Kidney (tissue), 14 donors: Measurements from ENCODE around the gene DNAH17. TPM values are rescaled to one million over a fixed set of nuclear protein-coding genes. Genes with fewer than 3 reads are reported as not detected.
A peak's percentile ranks its signal among the peaks of the same experiment; 100 is the strongest.

Source experiments
- DNase-seq, 5 donors: peaks; one replicate each; pipeline ENCODE4 v3.0.0-alpha.2; 2013 to 2020
- FAIRE-seq: peaks from 2 replicates; lab custom pipeline; 2012; peaks lifted over from hg19 to GRCh38; lab: Jason Lieb, UNC
- H3K27ac ChIP-seq, 2 donors: one replicate each; pipeline ENCODE4 v1.7.0; 2013; ENCODE audit warnings: low read depth in 2 of 2, low read length in 2 of 2, inconsistent platforms in 1 of 2
- H3K27me3 ChIP-seq: one replicate; pipeline ENCODE4 v1.7.1; 2013; ENCODE audit warnings: low read length, inconsistent platforms; ENCODE audit not compliant: control insufficient read depth, insufficient read depth
- H3K36me3 ChIP-seq, 3 donors: one replicate each; pipeline versions ENCODE4 v1.7.0 to v1.7.1; 2013; ENCODE audit warnings: low read length in 3 of 3, control low read depth in 1 of 3, inconsistent platforms in 1 of 3; ENCODE audit not compliant: insufficient read depth in 3 of 3, control insufficient read depth in 2 of 3
- H3K4me1 ChIP-seq, 3 donors: one replicate each; pipeline versions ENCODE4 v1.7.0 to v1.7.1; 2013; ENCODE audit warnings: low read length in 3 of 3, inconsistent platforms in 1 of 3, low read depth in 1 of 3; ENCODE audit not compliant: control insufficient read depth in 2 of 3, insufficient read depth in 2 of 3
- H3K4me3 ChIP-seq, 3 donors: one replicate each; pipeline versions ENCODE4 v1.7.0 to v1.8.1; 2013; ENCODE audit warnings: low read length in 3 of 3, control low read depth in 1 of 3, inconsistent platforms in 1 of 3
- H3K9ac ChIP-seq, 3 donors: one replicate each; pipeline versions ENCODE4 v1.7.0 to v1.7.1; 2013; ENCODE audit warnings: low read length in 3 of 3, control low read depth in 1 of 3, inconsistent platforms in 1 of 3
- H3K9me3 ChIP-seq, 3 donors: one replicate each; pipeline versions ENCODE4 v1.7.0 to v1.7.1; 2013; ENCODE audit warnings: low read length in 3 of 3, control low read depth in 1 of 3, inconsistent platforms in 1 of 3; ENCODE audit not compliant: control insufficient read depth in 2 of 3, insufficient read depth in 1 of 3
- intact Hi-C: fragments of 100-400 bp; cut with DNase I; formaldehyde crosslinking; loops from one replicate; pipeline ENCODE4 v1.11.1; 2022
- polyA plus RNA-seq: library from polyadenylated mRNA; stranded (reverse); fragments of 350-450 nt; fragmentation: Illumina TruSeq; extraction: RNeasy Lipid Tissue Mini Kit (QIAGEN cat#74804); gene quantifications from one replicate; pipeline ENCODE4 v1.2.3, GENCODE V29; 2014; ENCODE audit warnings: low read depth, low replicate concordance; ENCODE audit not compliant: insufficient read depth
- total RNA-seq: library from RNA; stranded (reverse); fragmentation: NEBNext Ultra II Directional; extraction: Animal tissue kit (Norgen Biotek cat#: 25700); gene quantifications from one replicate; pipeline ENCODE4 v1.2.1, GENCODE V29; 2021
- TF ChIP-seq, protein P1 (sequence below): IDR thresholded peaks from 3 replicates; pipeline ENCODE4 v1.5.1; 2012; ENCODE audit warnings: mild to moderate bottlenecking, moderate library complexity, borderline replicate concordance; ENCODE audit not compliant: insufficient read depth; ENCODE audit errors: extremely low read depth
- donor health status: control.
- donor health status: control.
- donor health status: control.
- donor health status: control.
- donor health status: control.
- donor health status: DM: yes; HTN: yes; CAD: no.
- donor health status: Normal renal cell carcinoma (clear cell type).

The DNAH17 gene
- total and polyA plus RNA-seq, 2 donors from 2014 or later: 0.09 to 0.17 TPM

DNA sequence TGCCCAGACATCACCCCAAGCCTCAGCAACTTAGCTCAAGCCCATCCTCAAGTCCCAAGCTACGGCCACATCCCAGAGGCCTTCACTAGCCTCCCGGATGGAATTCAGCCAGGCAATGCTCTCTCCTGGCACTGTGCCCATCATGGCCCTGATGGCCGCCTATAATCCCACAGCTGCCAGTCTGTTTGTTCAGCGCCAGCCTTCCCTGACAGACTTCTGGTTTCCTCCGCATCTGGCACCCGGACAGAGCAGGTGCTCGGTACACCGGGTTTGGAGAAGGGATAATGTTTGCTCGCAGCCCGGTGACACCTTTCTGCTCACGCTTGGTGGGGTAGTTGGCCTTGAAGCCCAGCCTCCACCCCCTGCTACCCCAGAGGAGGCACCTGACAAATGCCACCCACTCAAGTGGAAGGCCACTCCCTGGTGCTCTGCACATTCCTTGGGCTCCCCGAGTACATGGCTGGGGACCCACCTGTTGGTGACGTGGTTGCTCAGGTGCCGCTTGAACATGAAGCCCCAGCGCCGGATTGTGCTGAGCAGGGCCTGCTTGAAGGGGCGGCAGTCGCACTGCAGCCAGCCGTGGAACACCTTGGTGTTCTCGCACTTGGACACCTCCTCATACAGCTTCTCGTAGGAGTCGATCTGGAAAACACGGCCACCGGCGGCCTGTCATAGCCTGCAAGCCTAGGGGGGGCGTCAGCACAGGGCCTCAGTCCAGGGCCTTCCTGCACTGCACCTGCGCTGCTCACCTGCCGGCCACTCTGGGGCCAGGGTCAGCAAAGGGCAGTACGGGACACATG is 47.1 kb downstream of the DNAH17 start:
- DNase-seq: peak in 1 of 5 donors; percentile 65
- intact Hi-C loops: no loop called here
- no peak for FAIRE-seq
- Histone ChIP-seq H3K9ac (no peak overlapping the region), H3K9me3 (no peaks in the 10 kb centered on the region), H3K4me3 (no peak overlapping the region), H3K36me3 (no peaks in the 10 kb centered on the region), H3K27ac (no peak overlapping the region), H3K27me3 (no peaks in the 10 kb centered on the region), H3K4me1 (no peaks in the 10 kb centered on the region)
- TF ChIP-seq, protein P1, sequence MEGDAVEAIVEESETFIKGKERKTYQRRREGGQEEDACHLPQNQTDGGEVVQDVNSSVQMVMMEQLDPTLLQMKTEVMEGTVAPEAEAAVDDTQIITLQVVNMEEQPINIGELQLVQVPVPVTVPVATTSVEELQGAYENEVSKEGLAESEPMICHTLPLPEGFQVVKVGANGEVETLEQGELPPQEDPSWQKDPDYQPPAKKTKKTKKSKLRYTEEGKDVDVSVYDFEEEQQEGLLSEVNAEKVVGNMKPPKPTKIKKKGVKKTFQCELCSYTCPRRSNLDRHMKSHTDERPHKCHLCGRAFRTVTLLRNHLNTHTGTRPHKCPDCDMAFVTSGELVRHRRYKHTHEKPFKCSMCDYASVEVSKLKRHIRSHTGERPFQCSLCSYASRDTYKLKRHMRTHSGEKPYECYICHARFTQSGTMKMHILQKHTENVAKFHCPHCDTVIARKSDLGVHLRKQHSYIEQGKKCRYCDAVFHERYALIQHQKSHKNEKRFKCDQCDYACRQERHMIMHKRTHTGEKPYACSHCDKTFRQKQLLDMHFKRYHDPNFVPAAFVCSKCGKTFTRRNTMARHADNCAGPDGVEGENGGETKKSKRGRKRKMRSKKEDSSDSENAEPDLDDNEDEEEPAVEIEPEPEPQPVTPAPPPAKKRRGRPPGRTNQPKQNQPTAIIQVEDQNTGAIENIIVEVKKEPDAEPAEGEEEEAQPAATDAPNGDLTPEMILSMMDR: no peak

DNA sequence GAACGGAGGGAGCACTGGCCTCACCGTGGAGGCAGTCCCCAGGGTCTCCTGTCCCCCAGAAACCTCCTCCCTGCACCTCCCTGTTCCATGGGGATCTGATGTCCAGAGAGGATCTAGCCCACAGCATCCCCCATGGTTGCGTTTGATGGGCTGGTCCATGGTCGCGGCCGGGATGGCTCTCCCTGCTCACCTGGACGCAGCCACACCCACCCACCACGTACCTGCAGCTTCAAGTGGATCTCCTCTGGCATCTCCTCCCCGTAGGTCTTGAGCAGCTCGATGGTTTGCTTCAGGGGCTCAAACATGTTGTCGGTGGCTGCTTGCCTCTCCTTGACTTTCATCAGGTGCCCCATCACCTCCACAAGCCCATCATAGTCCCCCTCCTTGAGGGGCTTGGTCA is 47.9 kb downstream of the DNAH17 start:
- H3K9ac ChIP-seq: no peak overlapping the region
- DNase-seq (peak in 2 of 5 donors; percentile 22 to 39), FAIRE-seq (no peak)
- no peaks in the 10 kb centered on the region for H3K9me3 ChIP-seq
- no peaks in the 10 kb centered on the region for H3K27me3 ChIP-seq
- H3K4me3 ChIP-seq: no peak overlapping the region
- H3K27ac ChIP-seq: no peak overlapping the region
- H3K36me3 ChIP-seq: no peaks in the 10 kb centered on the region
- no peaks in the 10 kb centered on the region for H3K4me1 ChIP-seq
- intact Hi-C loops: no loop called here
- TF ChIP-seq, protein P1: no peak

DNA sequence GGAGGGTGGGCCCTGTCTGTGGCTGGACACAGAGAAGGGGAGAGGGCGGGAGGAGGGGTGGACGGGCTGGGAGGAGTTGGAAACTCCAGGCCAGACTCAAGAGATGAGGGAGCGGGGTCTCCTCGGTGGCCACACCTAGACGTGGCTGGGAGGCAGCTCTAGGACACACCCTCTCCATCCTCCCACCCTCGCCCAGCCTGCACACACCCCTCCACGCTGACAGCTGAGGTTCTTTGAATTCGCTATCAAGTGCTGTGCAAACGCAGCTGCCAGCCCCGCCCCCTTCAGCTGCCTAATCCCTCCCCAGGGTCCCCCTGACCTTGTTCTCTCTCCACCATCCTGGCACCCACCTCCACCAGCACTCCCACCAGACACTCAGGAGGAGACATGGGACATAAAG is 48.7 kb downstream of the DNAH17 start:
- no peaks in the 10 kb centered on the region for H3K36me3 ChIP-seq
- H3K9me3 ChIP-seq: no peaks in the 10 kb centered on the region
- H3K4me3 ChIP-seq: no peak overlapping the region
- DNase-seq (peak in 2 of 5 donors; percentile 30 to 52), FAIRE-seq (no peak)
- TF ChIP-seq, protein P1: no peak
- no peak overlapping the region for H3K27ac ChIP-seq
- no peaks in the 10 kb centered on the region for H3K27me3 ChIP-seq
- intact Hi-C loops: no loop called here
- no peak overlapping the region for H3K9ac ChIP-seq
- no peaks in the 10 kb centered on the region for H3K4me1 ChIP-seq

DNA sequence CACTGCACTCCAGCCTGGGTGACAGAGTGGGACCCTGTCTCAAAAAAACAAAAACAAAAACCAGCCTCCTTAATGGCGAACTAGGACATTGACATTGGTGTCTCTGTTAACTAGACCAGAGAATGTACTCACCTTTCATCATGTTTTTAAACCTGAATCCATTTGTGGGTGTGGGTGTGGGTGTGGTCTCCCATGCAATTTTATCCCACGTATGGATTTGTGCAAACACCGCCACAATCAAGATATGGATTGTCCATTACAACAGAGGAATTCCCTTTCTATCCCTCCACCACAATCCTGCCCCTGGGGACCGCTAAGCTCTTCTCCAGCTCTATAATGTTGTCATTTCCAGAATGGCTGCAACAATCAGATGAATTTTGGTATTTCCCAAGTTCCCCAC is 49.9 kb downstream of the DNAH17 start:
- intact Hi-C loops: no loop called here
- FAIRE-seq: no peak
- H3K36me3 ChIP-seq: no peaks in the 10 kb centered on the region

More for the DNA sequence above, 49.9 kb downstream of the DNAH17 start:
- TF ChIP-seq, protein P1: no peak
- Histone ChIP-seq H3K4me3 (no peak overlapping the region), H3K4me1 (no peaks in the 10 kb centered on the region), H3K9me3 (no peaks in the 10 kb centered on the region), H3K27me3 (no peaks in the 10 kb centered on the region), H3K27ac (no peak overlapping the region), H3K9ac (no peak overlapping the region)
- DNase-seq: peak in 1 of 5 donors; percentile 8
